GM10248 (cell line): ENCODE data around the gene TRIM66.

ENCODE experiments used
- CTCF ChIA-PET: fragments of 300-600 bp; sonication (Branson Sonifier 250); formaldehyde crosslinking; extraction: SDS; loops from one replicate; lab custom pipeline; 2021; ENCODE audit warnings: antibody characterized with exemption; lab: Yijun Ruan, JAX
- POLR2A ChIA-PET: fragments of 350-650 bp; sonication (Branson Sonifier 250); formaldehyde crosslinking; extraction: SDS; loops from one replicate; lab custom pipeline; 2020; ENCODE audit warnings: antibody characterized with exemption; lab: Yijun Ruan, JAX
- DNase-seq: peaks from one replicate; pipeline ENCODE4 v3.0.0; 2012; ENCODE audit errors: extremely low spot score
- CTCF ChIP-seq: IDR thresholded peaks from 2 replicates; pipeline ENCODE4 v1.5.1; 2012; ENCODE audit warnings: mild to moderate bottlenecking, low read depth; ENCODE audit errors: extremely low read depth, missing control alignments, control extremely low read depth

Gene TRIM66

GRCh38 chr11:8631395-8632118 is 50.9 kb downstream of the TRIM66 start:
- ChIA-PET POLR2A (no interaction called here), CTCF (interaction anchor here (1.0 kb wide), 1 partner anchor 8 kb away, joined by 3 read pairs; no protein-coding TSS in a partner anchor)
- TF ChIP-seq CTCF = no peak
- no peak for DNase-seq

- ChIA-PET POLR2A (no interaction called here), CTCF (no interaction called here)
- no peak for TF ChIP-seq CTCF
- DNase-seq = no peak
Observed at GRCh38 chr11:8624698-8625097, 57.8 kb downstream of the TRIM66 start.

GRCh38 chr11:8621147-8621546 is 61.3 kb downstream of the TRIM66 start:
- DNase-seq = no peak
- ChIA-PET CTCF (no interaction called here), POLR2A (no interaction called here)
- no peak for TF ChIP-seq CTCF

GRCh38 chr11:8617063-8617462 is 65.4 kb downstream of the TRIM66 start:
- ChIA-PET CTCF (interaction anchor here (1.5 kb wide), 1 partner anchor 11 kb away, joined by 4 read pairs; no protein-coding TSS in a partner anchor), POLR2A (no interaction called here)
- no peak for DNase-seq
- no peak for TF ChIP-seq CTCF

GRCh38 chr11:8615291-8616032 is 67.0 kb downstream of the TRIM66 start:
- ChIA-PET POLR2A (no interaction called here), CTCF (interaction anchor here (1.5 kb wide), 1 partner anchor 9 kb away, joined by 4 read pairs; no protein-coding TSS in a partner anchor)
- no peak for TF ChIP-seq CTCF

GRCh38 chr11:8614497-8614896 is 68.0 kb downstream of the TRIM66 start:
- TF ChIP-seq CTCF = no peak
- CTCF ChIA-PET = interaction anchor here (1.1 to 2.6 kb wide), 3 partner anchors 10 to 48 kb away, joined by 7 to 9 read pairs (median 7); no protein-coding TSS in a partner anchor
- POLR2A ChIA-PET = no interaction called here
- DNase-seq = no peak

More at GRCh38 chr11:8615291-8616032, 67.0 kb downstream of the TRIM66 start:
- DNase-seq = no peak
